ENCODE measurements around the gene TUBA1B. TPM values are rescaled to one million over a fixed set of nuclear protein-coding genes. Genes with fewer than 3 reads are reported as not detected.
A peak's percentile ranks its signal among the peaks of the same experiment; 100 is the strongest.

TUBA1B gene
- total and polyA plus RNA-seq, 11 donors, result 189 to 1,651 (median 464) TPM

- intact Hi-C loops (cut with DNase I), result loop anchor here in 7 of 10 donors (10.0 kb wide), 1 partner anchor 62 kb away; the partner anchor contains the start of genes KMT2D (in 7 of the 7) and RHEBL1 (in 7 of the 7)
- no peak for TF ChIP-seq POLR2A (IDR thresholded peaks at IDR 0.05)
- TF ChIP-seq CTCF (IDR thresholded peaks at IDR 0.05), result no peak
- H3K9me3 ChIP-seq, result no peaks in the 10 kb centered on the region
- H3K27me3 ChIP-seq, result no peaks in the 10 kb centered on the region
- WGBS, 4 donors, result 90 to 95% (median 94%) methylated on average over 4 of the region's 4 CpGs
- peaks cover 4 to 26% (median 16%) of the 10 kb centered on the region in 12 donors for H3K4me1 ChIP-seq
- no peak for DNase-seq
- ATAC-seq, result no peak
- no peak overlapping the region for H3K4me3 ChIP-seq
- no peak overlapping the region for H3K27ac ChIP-seq
- peaks cover 0 to 34% (median 28%) of the 10 kb centered on the region in 9 donors for H3K36me3 ChIP-seq
Measured at GRCh38 chr12:49126852-49127763, 4.1 kb downstream of the TUBA1B start.

GRCh38 chr12:49121047-49121696 is 10.0 kb downstream of the TUBA1B start:
- peak in 3 of 4 donors; percentile 77 to 83 (median 78) for ATAC-seq
- 16 to 28% (median 23%) methylated on average over 6 of the region's 6 CpGs for WGBS, 4 donors

GRCh38 chr12:49111206-49111605 is 20.0 kb downstream of the TUBA1B start:
- Histone ChIP-seq H3K4me3 (peak overlapping the region in 10 of 12 donors; percentile 71 to 100 (median 96)), H3K4me1 (peaks cover 0 to 44% (median 37%) of the 10 kb centered on the region in 12 donors), H3K36me3 (peaks cover 0 to 10% (median 5%) of the 10 kb centered on the region in 9 donors), H3K27me3 (no peaks in the 10 kb centered on the region), H3K9me3 (no peaks in the 10 kb centered on the region), H3K27ac (peak overlapping the region; percentile 94 to 100 (median 99))
- TF ChIP-seq POLR2A (IDR thresholded peaks at IDR 0.05), result no peak
- no peak for TF ChIP-seq CTCF (IDR thresholded peaks at IDR 0.05)
- ATAC-seq (no peak), DNase-seq (no peak)
- intact Hi-C loops (cut with DNase I), result loop anchor here in 1 of 10 donors (2.0 kb wide), 1 partner anchor 20 kb away; the partner anchor contains the start of gene TUBA1B
- 55 to 67% (median 58%) methylated on average over 6 of the region's 6 CpGs for WGBS, 4 donors

More at GRCh38 chr12:49121047-49121696, 10.0 kb downstream of the TUBA1B start:
- Histone ChIP-seq H3K4me3 (no peak overlapping the region), H3K9me3 (no peaks in the 10 kb centered on the region), H3K36me3 (no peaks in the 10 kb centered on the region), H3K27me3 (no peaks in the 10 kb centered on the region), H3K4me1 (no peaks in the 10 kb centered on the region), H3K27ac (no peak overlapping the region)
- TF ChIP-seq CTCF (IDR thresholded peaks at IDR 0.05) (peak; percentile 46 to 70 (median 63)), POLR2A (IDR thresholded peaks at IDR 0.05) (no peak)
- intact Hi-C loops (cut with DNase I), result loop anchor here (1.0 to 10.0 kb wide), 6 partner anchors 32 to 57 kb away; partner anchors contain the start of genes KMT2D (in 7 of the 10) and RHEBL1 (in 7 of the 10)
- DNase-seq, result peak in 4 of 5 donors; percentile 27 to 54 (median 42)
